A673 (cell line): ENCODE measurements around the gene HEXD. TPM values are rescaled to one million over a fixed set of nuclear protein-coding genes. Genes with fewer than 3 reads are reported as not detected.

ENCODE experiments used
- Bru-seq: library from RNA; stranded (reverse); fragments of 400-500 nt; gene quantifications from one replicate; lab custom pipeline; 2021; lab: Mats Ljungman, UMichigan
- BruChase-seq, 2 experiments: library from RNA; stranded (reverse); fragments of 400-500 nt; gene quantifications; one replicate each; lab custom pipeline; 2021; lab: Mats Ljungman, UMichigan
- BruUV-seq: library from RNA; stranded (reverse); fragments of 400-500 nt; replicated peaks from 2 replicates; lab custom pipeline; 2021; lab: Mats Ljungman, UMichigan
- CTCF ChIA-PET: fragments of 300-600 bp; sonication (Branson Sonifier 250); formaldehyde crosslinking; loops from one replicate; lab custom pipeline; 2022; ENCODE audit warnings: antibody characterized with exemption; lab: Charles Lee
- POLR2A ChIA-PET: fragments of 300-600 bp; sonication (Branson Sonifier 250); formaldehyde crosslinking; loops from one replicate; lab custom pipeline; 2022; ENCODE audit warnings: antibody characterized with exemption; ENCODE audit not compliant: low non-redundant PET; lab: Charles Lee
- DNase-seq: peaks from one replicate; pipeline ENCODE4 v3.0.0-alpha.2; 2015; ENCODE audit warnings: low spot score
- H3K27ac ChIP-seq: fragments of 200-600 bp; sonication (generic); 2 replicates; pipeline ENCODE4 v1.5.1; 2016; ENCODE audit warnings: mixed run types, low read depth, mild to moderate bottlenecking, mixed read lengths, antibody characterized with exemption, low read length; ENCODE audit not compliant: poor library complexity, severe bottlenecking
- H3K27me3 ChIP-seq: fragments of 200-600 bp; sonication (generic); replicated peaks from 2 replicates; pipeline ENCODE4 v1.6.1; 2017; ENCODE audit warnings: mixed run types, low read depth, mild to moderate bottlenecking, mixed read lengths, antibody characterized with exemption, low read length; ENCODE audit not compliant: insufficient read depth, poor library complexity
- H3K36me3 ChIP-seq: fragments of 200-600 bp; sonication (generic); 2 replicates; pipeline ENCODE4 v1.6.1; 2016; ENCODE audit warnings: mixed run types, mild to moderate bottlenecking, mixed read lengths, antibody characterized with exemption, low read length; ENCODE audit not compliant: insufficient read depth, poor library complexity, severe bottlenecking
- H3K4me1 ChIP-seq: fragments of 200-600 bp; sonication (generic); 2 replicates; pipeline ENCODE4 v1.6.1; 2017; ENCODE audit warnings: mixed run types, mild to moderate bottlenecking, mixed read lengths, antibody characterized with exemption, low read length; ENCODE audit not compliant: insufficient read depth, poor library complexity, severe bottlenecking
- H3K4me3 ChIP-seq: fragments of 200-600 bp; sonication (generic); 2 replicates; pipeline ENCODE4 v1.5.1; 2016; ENCODE audit warnings: low read depth, mixed run types, mild to moderate bottlenecking, mixed read lengths, low read length; ENCODE audit not compliant: poor library complexity, severe bottlenecking
- H3K9me3 ChIP-seq: fragments of 200-600 bp; sonication (generic); 2 replicates; pipeline ENCODE4 v1.6.1; 2016; ENCODE audit warnings: mixed run types, low read depth, mild to moderate bottlenecking, mixed read lengths, antibody characterized with exemption, low read length; ENCODE audit not compliant: poor library complexity, severe bottlenecking
- CTCF ChIP-seq: fragments of 300-800, 200-600 bp; sonication (generic); conservative IDR thresholded peaks from 2 replicates; pipeline ENCODE4 v1.5.1; 2017; ENCODE audit warnings: low read depth, mild to moderate bottlenecking, antibody characterized with exemption, low read length, moderate library complexity, mixed read lengths
- EZH2 ChIP-seq: fragments of 200-600 bp; sonication (generic); IDR thresholded peaks from 2 replicates; pipeline ENCODE4 v1.6.1; 2017; ENCODE audit warnings: borderline replicate concordance, low read depth, mild to moderate bottlenecking, mixed read lengths, antibody characterized with exemption, low read length; ENCODE audit not compliant: poor library complexity, severe bottlenecking
- intact Hi-C: fragments of 100-400 bp; cut with micrococcal nuclease; formaldehyde crosslinking; loops from one replicate; pipeline ENCODE4 v1.10.0; 2022; ENCODE audit not compliant: unreplicated experiment
- long read RNA-seq: library from polyadenylated mRNA; stranded (forward); transcript quantifications from one replicate; pipeline ENCODE4 v2.0.0, GENCODE V29; 2022
- total RNA-seq: library from RNA; stranded (reverse); gene quantifications from 2 replicates; pipeline ENCODE4 v1.2.3, GENCODE V29; 2021

HEXD gene
- total RNA-seq = 20.1 and 24.0 TPM in 2 replicates
- percentile 55 among the genes with signal in this experiment for Bru-seq, nascent RNA
- BruChase-seq, experiment 1, labeled RNA remaining after a 2-hour chase = percentile 51 among the genes with signal in this experiment
- BruChase-seq, experiment 2, labeled RNA remaining after a 6-hour chase = percentile 61 among the genes with signal in this experiment
- long read RNA-seq, transcript HEXDC-201 (13 exons, 1,853 nt) = major isoform, 8 of 32 reads
- long read RNA-seq, partial matches to known transcripts = 1 of 32 reads
- long read RNA-seq, other reads (novel, unspliced or antisense) = 19 of 32 reads

GRCh38 chr17:82418001-82418986, at the start of gene HEXD, which contains the start of gene OGFOD3:
Gene HEXD (plus strand): TSS chr17:82418347. CDS start chr17:82419800, 1,453 bp downstream.
Gene OGFOD3 (minus strand): TSS chr17:82418586. CDS start chr17:82418485, 101 bp downstream.
- peaks cover 2% of the 10 kb centered on the region for H3K36me3 ChIP-seq
- DNase-seq = peak; percentile 91
- peak within 1 kb of the TSS; percentile 84 for H3K4me3 ChIP-seq
- H3K4me1 ChIP-seq = peaks cover 8% of the 10 kb centered on the region
- CTCF ChIA-PET = interaction anchor here (0.7 kb wide), 1 partner anchor 19 kb away, joined by 3 read pairs; no protein-coding TSS in a partner anchor
- POLR2A ChIA-PET = no interaction called here
- H3K9me3 ChIP-seq = no peaks in the 10 kb centered on the region
- no TSS peak for BruUV-seq
- H3K27ac ChIP-seq = peak within 1 kb of the TSS; percentile 92
- no peaks in the 10 kb centered on the region for H3K27me3 ChIP-seq
- no peak for TF ChIP-seq CTCF
- no peak for TF ChIP-seq EZH2
- intact Hi-C loops = loop anchor here (10.0 kb wide), 1 partner anchor 173 kb away; no protein-coding TSS in a partner anchor

GRCh38 chr17:82369211-82369610, 48.9 kb upstream of the HEXD start:
- CTCF ChIA-PET = no interaction called here
- no TSS peak for BruUV-seq

More at GRCh38 chr17:82369211-82369610, 48.9 kb upstream of the HEXD start:
- H3K4me3 ChIP-seq = no peak overlapping the region
- TF ChIP-seq CTCF (no peak), EZH2 (no peak)
- POLR2A ChIA-PET = interaction anchor here (0.8 kb wide), 1 partner anchor 54 kb away, joined by 13 read pairs; no protein-coding TSS in a partner anchor
- no peak overlapping the region for H3K27ac ChIP-seq
- no peaks in the 10 kb centered on the region for H3K9me3 ChIP-seq
- no peak for DNase-seq
- peaks cover 19% of the 10 kb centered on the region for H3K4me1 ChIP-seq
- intact Hi-C loops = loop anchor here (5.0 kb wide), 1 partner anchor 43 kb away; no protein-coding TSS in a partner anchor
- no peaks in the 10 kb centered on the region for H3K36me3 ChIP-seq
- H3K27me3 ChIP-seq = peaks cover 4% of the 10 kb centered on the region
